Right cardiac atrium (tissue), 5 donors: ENCODE measurements around the gene CELSR2. TPM values are rescaled to one million over a fixed set of nuclear protein-coding genes. Genes with fewer than 3 reads are reported as not detected.

Experiments
- ATAC-seq, 2 donors: fragments of 200-7000 bp; cut with Tn5 transposase; one replicate each; pipeline versions ENCODE4 v1.8.0 to v1.9.1; 2020; ENCODE audit warnings: moderate library complexity in 2 of 2, mild to moderate bottlenecking in 1 of 2
- DNase-seq, 3 donors: peaks; one replicate each; pipeline ENCODE4 v3.0.0-alpha.2; 2020
- H3K27ac ChIP-seq: one replicate; pipeline ENCODE4 v1.5.1; 2013; ENCODE audit warnings: mild to moderate bottlenecking, low read length, control low read depth, moderate library complexity
- H3K27me3 ChIP-seq: one replicate; pipeline ENCODE4 v1.6.1; 2013; ENCODE audit not compliant: control insufficient read depth, insufficient read depth
- H3K4me1 ChIP-seq: one replicate; pipeline ENCODE4 v1.6.1; 2013; ENCODE audit warnings: low read length; ENCODE audit not compliant: control insufficient read depth, insufficient read depth
- H3K4me3 ChIP-seq: one replicate; pipeline ENCODE4 v1.5.1; 2013; ENCODE audit warnings: low read length, control low read depth
- H3K9me3 ChIP-seq: one replicate; pipeline ENCODE4 v1.6.1; 2013; ENCODE audit warnings: low read length; ENCODE audit not compliant: control insufficient read depth
- WGBS: extraction: QIAGEN DNeasy Blood & Tissue Kit; methylation state at CpG from one replicate; pipeline ENCODE4 v1.1.7; 2013; 5-methylcytosine and 5-hydroxymethylcytosine counted together
- intact Hi-C, 4 donors: fragments of 100-400 bp; cut with DNase I; formaldehyde crosslinking; loops; one replicate each; pipeline versions ENCODE4 v1.11.0 to v1.14.0; 2022 to 2023
- long read RNA-seq, 4 donors: library from polyadenylated mRNA; unstranded; transcript quantifications; one replicate each; pipeline ENCODE4 v2.0.0, GENCODE V29; 2020 to 2021
- polyA plus RNA-seq: library from polyadenylated mRNA; stranded (reverse); fragments of 200-250 nt; gene quantifications from one replicate; pipeline ENCODE4 v1.2.3, GENCODE V29; 2013
- total RNA-seq, 4 donors: library from RNA; stranded (reverse); fragmentation: NEBNext Ultra II Directional; extraction: Animal tissue kit (Norgen Biotek cat#: 25700); gene quantifications; one replicate each; pipeline ENCODE4 v1.2.1, GENCODE V29; 2021
- donor health status: healthy with polysubstance abuse.
- donor health status: DM: no; HTN: yes; CAD: no.
- donor health status: DM: no; HTN: no; CAD: no.
- donor health status: DM: no; HTN: yes; CAD: no; lungs with severe emphysema.
- donor health status: DM: yes; HTN: yes; CAD: no.

The CELSR2 gene
- total RNA-seq = 10 to 100 TPM; 19.1 to 33.2 (median 28.4) TPM
- polyA plus RNA-seq = 16.0 TPM
- long read RNA-seq, donor 1, partial matches to known transcripts = 16 of 52 reads
- long read RNA-seq, donor 1, other reads (novel, unspliced or antisense) = 36 of 52 reads
- long read RNA-seq, donor 2, partial matches to known transcripts = 16 of 18 reads
- long read RNA-seq, donor 2, other reads (novel, unspliced or antisense) = 2 of 18 reads
- long read RNA-seq, donor 3, partial matches to known transcripts = 12 of 17 reads
- long read RNA-seq, donor 3, other reads (novel, unspliced or antisense) = 5 of 17 reads
- long read RNA-seq, donor 4, partial matches to known transcripts = 15 of 18 reads
- long read RNA-seq, donor 4, other reads (novel, unspliced or antisense) = 3 of 18 reads

DNA sequence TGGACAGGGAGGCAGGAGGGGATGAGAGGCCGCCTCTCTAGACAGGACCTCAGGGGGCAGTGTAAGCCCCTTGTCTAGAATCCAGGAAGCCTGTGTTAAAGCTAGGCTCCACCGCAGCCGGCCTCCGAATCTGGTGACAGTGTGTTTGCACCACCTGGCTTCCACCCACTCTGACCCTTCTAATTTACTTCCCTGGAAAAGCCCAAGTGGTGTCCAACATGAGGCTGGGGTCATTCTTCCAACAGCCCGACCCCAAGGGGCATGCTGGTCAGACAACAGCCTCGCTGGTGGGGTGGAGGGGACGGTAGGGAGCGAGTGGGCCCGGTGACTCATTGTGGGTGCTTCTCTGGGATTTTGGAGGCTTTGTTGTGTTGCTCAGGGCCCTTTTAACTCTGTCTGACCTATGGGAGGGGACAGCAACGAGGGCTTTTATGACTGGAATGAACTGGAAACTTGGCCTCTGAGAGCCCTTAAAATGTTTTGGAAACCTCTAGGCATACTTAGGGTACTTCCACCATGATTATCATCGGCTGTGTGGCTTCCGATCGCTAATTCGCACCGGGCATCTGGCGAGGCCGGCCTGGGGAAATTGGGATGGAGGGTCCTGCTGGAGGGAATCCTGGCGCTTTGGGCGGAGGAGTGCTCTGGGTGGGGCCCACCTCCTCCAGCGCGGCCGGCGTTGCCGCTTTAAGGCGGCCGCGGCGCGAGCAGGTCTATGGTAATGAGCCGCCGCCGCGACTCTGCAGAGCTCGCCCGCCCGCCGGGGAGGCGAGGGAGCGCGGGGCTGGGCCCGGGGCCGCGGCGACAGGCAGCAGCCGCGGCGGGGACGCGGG, at the start of gene CELSR2:
Gene CELSR2, plus strand, starts transcription at position 743 of the 833 bp plus-strand sequence. CDS start 541 bp downstream, outside the sequence.
- Histone ChIP-seq H3K27ac (no peak within 1 kb of the TSS), H3K27me3 (no peaks in the 10 kb centered on the region), H3K4me3 (peak within 1 kb of the TSS; percentile 84), H3K4me1 (no peaks in the 10 kb centered on the region), H3K9me3 (no peaks in the 10 kb centered on the region)
- intact Hi-C loops = no loop called here
- DNase-seq (peak; percentile 57 to 86 (median 78)), ATAC-seq (peak; percentile 57 to 69)
- 12% methylated on average over 49 of the region's 49 CpGs for WGBS

- ATAC-seq (no peak), DNase-seq (no peak)
- no peak overlapping the region for H3K27ac ChIP-seq
- intact Hi-C loops = no loop called here
- no peaks in the 10 kb centered on the region for H3K27me3 ChIP-seq
- H3K4me3 ChIP-seq = no peak overlapping the region
- H3K9me3 ChIP-seq = no peaks in the 10 kb centered on the region
- WGBS = 68% methylated on average over 10 of the region's 10 CpGs
- H3K4me1 ChIP-seq = peaks cover 5% of the 10 kb centered on the region
These were observed 49.6 kb upstream of the CELSR2 start for GRCh38 chr1:109199710-109200109.

- Histone ChIP-seq H3K27ac (no peak overlapping the region), H3K27me3 (no peaks in the 10 kb centered on the region), H3K9me3 (no peaks in the 10 kb centered on the region), H3K4me1 (peaks cover 5% of the 10 kb centered on the region), H3K4me3 (no peak overlapping the region)
- intact Hi-C loops = no loop called here
- DNase-seq (peak in 1 of 3 donors; percentile 47), ATAC-seq (no peak)
- 64% methylated on average over 2 of the region's 2 CpGs for WGBS
These were observed 48.1 kb upstream of the CELSR2 start for GRCh38 chr1:109201123-109201703.

GRCh38 chr1:109204484-109204883, 44.9 kb upstream of the CELSR2 start:
- DNase-seq (no peak), ATAC-seq (no peak)
- 71% methylated on average over 5 of the region's 5 CpGs for WGBS
- H3K9me3 ChIP-seq = no peaks in the 10 kb centered on the region
- H3K4me3 ChIP-seq = no peak overlapping the region
- no peaks in the 10 kb centered on the region for H3K27me3 ChIP-seq
- H3K4me1 ChIP-seq = no peaks in the 10 kb centered on the region
- intact Hi-C loops = no loop called here
- no peak overlapping the region for H3K27ac ChIP-seq

GRCh38 chr1:109206339-109206738, 43.0 kb upstream of the CELSR2 start:
- 50% methylated on average over 2 of the region's 2 CpGs for WGBS
- intact Hi-C loops = no loop called here
- ATAC-seq (no peak), DNase-seq (no peak)
- no peaks in the 10 kb centered on the region for H3K27me3 ChIP-seq
- no peaks in the 10 kb centered on the region for H3K9me3 ChIP-seq
- no peaks in the 10 kb centered on the region for H3K4me1 ChIP-seq
- H3K4me3 ChIP-seq = no peak overlapping the region
- no peak overlapping the region for H3K27ac ChIP-seq

DNA sequence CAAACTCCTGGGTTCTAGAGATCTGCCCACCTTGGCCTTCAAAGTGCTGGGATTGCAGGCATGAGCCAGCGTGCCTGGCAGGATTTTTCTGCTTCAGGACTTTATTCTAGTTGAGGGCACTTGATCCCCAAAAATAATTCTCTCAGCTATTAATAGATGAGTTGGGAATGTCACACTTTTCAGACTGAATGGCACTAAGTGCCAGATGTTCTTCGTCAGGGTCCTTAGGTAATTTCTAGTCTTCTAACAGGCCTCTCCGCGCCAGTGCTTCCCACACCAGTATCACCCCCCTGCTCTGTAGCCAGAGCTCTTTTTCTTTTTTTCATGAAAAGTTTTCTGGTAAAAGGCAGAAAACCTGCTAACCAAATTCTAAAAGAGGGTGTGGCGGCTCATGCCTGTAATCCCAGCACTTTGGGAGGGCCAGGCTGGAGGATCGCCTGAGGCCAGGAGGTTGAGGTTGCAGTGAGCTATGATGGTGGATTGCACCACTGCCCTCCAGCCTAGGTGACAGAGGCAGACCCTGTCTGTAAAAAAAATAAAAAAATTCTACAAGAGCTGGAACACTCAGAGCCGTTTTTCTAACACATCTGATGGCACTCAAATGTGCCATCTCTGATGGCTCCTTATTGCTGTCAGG, 41.8 kb upstream of the CELSR2 start:
- H3K27ac ChIP-seq = peak overlapping the region; percentile 84
- no peak overlapping the region for H3K4me3 ChIP-seq
- 73% methylated on average over 7 of the region's 7 CpGs for WGBS
- peak; percentile 41 to 51 for ATAC-seq
- no peak for DNase-seq
- intact Hi-C loops = no loop called here
- H3K9me3 ChIP-seq = no peaks in the 10 kb centered on the region
- H3K27me3 ChIP-seq = no peaks in the 10 kb centered on the region
- H3K4me1 ChIP-seq = no peaks in the 10 kb centered on the region

GRCh38 chr1:109208394-109208793, 40.9 kb upstream of the CELSR2 start:
- H3K27ac ChIP-seq = no peak overlapping the region
- WGBS = 74% methylated on average over 7 of the region's 7 CpGs
- no peaks in the 10 kb centered on the region for H3K4me1 ChIP-seq
- no peak for DNase-seq
- intact Hi-C loops = no loop called here
- H3K27me3 ChIP-seq = no peaks in the 10 kb centered on the region
- no peak for ATAC-seq
- H3K9me3 ChIP-seq = no peaks in the 10 kb centered on the region
- H3K4me3 ChIP-seq = no peak overlapping the region

- no peaks in the 10 kb centered on the region for H3K4me1 ChIP-seq
- 47% methylated on average over 9 of the region's 9 CpGs for WGBS
- H3K27me3 ChIP-seq = no peaks in the 10 kb centered on the region
- no peaks in the 10 kb centered on the region for H3K9me3 ChIP-seq
- no peak overlapping the region for H3K27ac ChIP-seq
- intact Hi-C loops = no loop called here
- DNase-seq (no peak), ATAC-seq (no peak)
- H3K4me3 ChIP-seq = no peak overlapping the region
These were observed 40.4 kb upstream of the CELSR2 start for GRCh38 chr1:109208836-109209463.

DNA sequence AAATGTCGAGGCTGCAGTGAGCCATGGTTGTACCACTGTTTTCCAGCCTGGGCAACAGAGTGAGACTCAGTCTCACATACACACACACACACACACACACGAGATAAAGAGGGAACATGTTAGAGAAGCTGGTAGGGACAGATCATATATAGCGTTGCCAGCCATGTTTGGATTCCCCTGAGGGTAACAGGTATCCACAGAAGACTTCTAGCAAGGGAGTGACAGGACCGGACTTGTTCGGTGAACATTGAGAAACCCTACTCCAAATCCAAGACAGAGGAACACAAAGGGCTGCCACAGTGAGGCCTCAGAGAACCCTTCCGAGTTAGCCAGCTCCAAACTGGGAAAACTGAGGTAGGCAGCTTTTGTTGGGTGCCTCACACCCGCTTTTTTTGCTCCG, 39.3 kb upstream of the CELSR2 start:
- H3K4me1 ChIP-seq = no peaks in the 10 kb centered on the region
- intact Hi-C loops = no loop called here
- H3K9me3 ChIP-seq = no peaks in the 10 kb centered on the region
- DNase-seq = no peak
- no peaks in the 10 kb centered on the region for H3K27me3 ChIP-seq
- ATAC-seq = no peak
- 90% methylated on average over 8 of the region's 8 CpGs for WGBS
- no peak overlapping the region for H3K4me3 ChIP-seq
- H3K27ac ChIP-seq = no peak overlapping the region

- Histone ChIP-seq H3K9me3 (no peaks in the 10 kb centered on the region), H3K27ac (peak overlapping the region; percentile 39), H3K4me3 (peak overlapping the region; percentile 77), H3K27me3 (no peaks in the 10 kb centered on the region), H3K4me1 (no peaks in the 10 kb centered on the region)
- 33% methylated on average over 10 of the region's 10 CpGs for WGBS
- intact Hi-C loops = no loop called here
- ATAC-seq (no peak), DNase-seq (no peak)
These were observed 36.0 kb upstream of the CELSR2 start for GRCh38 chr1:109213345-109213823.
